Neural progenitor cell (in vitro differentiated cells): ENCODE results near the gene LARP1.

Source experiments
- CTCF ChIP-seq: fragments of 200-600 bp; sonication (generic); IDR thresholded peaks from 2 replicates; pipeline ENCODE4 v1.5.1; 2017; ENCODE audit warnings: antibody characterized with exemption, mild to moderate bottlenecking
- EZH2phosphoT487 ChIP-seq: fragments of 200-600 bp; sonication (generic); IDR thresholded peaks from 2 replicates; pipeline ENCODE4 v1.6.1; 2017; ENCODE audit warnings: antibody characterized with exemption

GRCh38 chr5:154740957-154741356 lies 14.2 kb upstream of the LARP1 start:
- TF ChIP-seq CTCF (no peak), EZH2phosphoT487 (no peak)
